GM19395 (cell line): ENCODE results near the gene DNAH7.
"Not testable (repeated sequence)": the region's sequence is repeated elsewhere in the genome, so short reads cannot be mapped to it uniquely, and the experiment has no call there.

Experiments used
- ATAC-seq: cut with Tn5 transposase; IDR thresholded peaks from one replicate; pipeline ENCODE4 v1.9.1; 2021; ENCODE audit warnings: mild to moderate bottlenecking, moderate library complexity; ENCODE audit not compliant: unreplicated experiment

DNAH7 gene

GRCh38 chr2:195733831-195734230 is 334.8 kb downstream of the DNAH7 start:
- ATAC-seq = no peak

- ATAC-seq = no peak
These were observed 336.1 kb downstream of the DNAH7 start for GRCh38 chr2:195732574-195732973.

DNA sequence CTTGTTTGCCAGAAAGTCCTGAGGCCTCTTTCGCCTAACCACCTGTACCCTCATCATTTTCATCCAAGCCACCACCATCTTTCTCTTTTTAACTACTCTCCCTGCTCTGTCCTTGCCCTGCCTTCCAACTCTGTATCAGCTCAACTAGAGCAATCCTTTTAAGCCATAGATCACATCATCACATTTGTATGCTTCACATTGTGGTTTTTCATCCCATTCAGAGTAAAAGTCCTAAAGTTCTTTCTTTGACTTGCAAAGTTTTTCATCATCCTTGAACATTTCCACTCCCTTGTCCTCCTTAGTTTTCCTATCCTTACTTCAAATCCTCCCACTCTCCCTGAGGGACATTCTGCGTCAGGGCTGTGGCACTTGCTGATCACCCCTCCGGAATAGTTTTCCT is 337.7 kb downstream of the DNAH7 start:
- ATAC-seq = no peak

DNA sequence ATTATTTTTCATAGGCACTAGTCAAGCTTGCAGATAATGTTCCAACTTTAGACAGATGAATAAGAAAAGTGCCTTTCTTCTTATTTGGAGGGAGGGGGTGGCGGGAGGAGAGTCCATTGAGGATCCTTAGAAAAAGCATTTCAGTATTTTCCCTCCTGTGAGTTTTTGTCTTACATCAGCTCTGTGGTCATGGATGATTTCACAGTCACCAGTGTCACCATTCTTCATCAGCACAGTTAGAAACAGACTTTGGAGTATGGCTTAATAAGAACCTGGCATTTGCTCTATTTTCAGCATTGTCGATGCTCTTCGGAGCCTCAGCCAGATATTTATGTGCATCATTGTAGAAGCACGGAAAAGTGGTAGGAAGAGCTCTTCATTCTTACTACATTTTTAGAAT is 341.5 kb downstream of the DNAH7 start:
- no peak for ATAC-seq

DNA sequence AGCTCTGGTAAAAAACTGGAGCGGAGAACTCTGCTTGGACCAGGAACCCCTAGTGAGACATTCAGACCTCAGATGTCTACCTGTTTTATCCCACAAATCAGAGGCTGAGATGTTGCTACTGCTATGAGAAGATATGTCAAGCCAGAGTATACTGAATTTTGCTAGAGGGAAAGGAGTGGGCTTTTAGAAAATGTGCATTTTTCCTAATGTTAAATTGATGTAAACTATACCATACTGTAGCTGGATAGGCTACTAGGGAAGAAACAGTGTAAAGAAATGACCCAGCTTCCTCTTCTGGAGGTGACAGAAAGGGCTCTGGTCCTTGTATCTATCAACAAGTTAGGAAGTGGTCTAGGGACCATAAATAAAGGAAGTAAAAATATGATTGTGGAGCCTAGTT is 346.6 kb downstream of the DNAH7 start:
- ATAC-seq = no peak

DNA sequence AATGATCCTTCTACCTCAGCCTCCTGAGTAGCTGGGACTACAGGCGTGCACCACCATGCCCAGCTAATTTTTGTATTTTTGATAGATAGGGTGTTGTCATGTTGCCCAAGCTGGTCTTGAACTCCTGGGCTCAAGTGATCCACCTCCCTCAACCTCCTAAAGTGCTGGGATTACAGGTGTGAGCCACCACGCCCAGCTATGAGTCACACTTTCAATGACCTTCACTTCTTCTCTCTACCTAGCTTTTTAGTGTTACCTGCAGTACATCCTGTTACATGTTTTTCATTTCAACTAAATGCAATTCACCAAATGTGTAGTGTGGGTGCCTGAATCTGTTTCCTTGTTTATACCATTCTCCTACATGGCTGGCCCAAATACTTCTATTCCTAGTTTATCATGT is 347.6 kb downstream of the DNAH7 start:
- no peak for ATAC-seq

GRCh38 chr2:195716466-195716865 is 352.2 kb downstream of the DNAH7 start:
- ATAC-seq = no peak

DNA sequence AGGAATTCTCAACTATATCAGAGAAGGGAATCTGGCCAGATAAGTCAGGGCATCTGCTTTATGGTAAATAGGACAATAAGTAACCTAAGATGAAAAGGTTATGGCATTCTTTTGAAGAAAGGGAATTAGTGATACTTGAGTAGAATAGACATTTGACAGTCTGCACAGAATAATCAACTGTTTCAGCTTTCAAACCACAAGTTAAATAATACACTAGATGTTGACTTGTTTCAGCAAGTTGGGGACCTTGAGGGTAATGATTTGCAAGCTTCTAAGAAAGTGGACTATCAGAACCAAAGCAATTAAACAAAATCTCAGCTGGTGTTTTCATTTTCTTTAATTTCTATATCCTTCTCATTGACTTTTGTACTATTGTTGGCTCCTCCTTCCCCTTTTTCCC is 357.2 kb downstream of the DNAH7 start:
- ATAC-seq = peak; percentile 66

- no peak for ATAC-seq
These were observed 358.5 kb downstream of the DNAH7 start for GRCh38 chr2:195709901-195710806.

DNA sequence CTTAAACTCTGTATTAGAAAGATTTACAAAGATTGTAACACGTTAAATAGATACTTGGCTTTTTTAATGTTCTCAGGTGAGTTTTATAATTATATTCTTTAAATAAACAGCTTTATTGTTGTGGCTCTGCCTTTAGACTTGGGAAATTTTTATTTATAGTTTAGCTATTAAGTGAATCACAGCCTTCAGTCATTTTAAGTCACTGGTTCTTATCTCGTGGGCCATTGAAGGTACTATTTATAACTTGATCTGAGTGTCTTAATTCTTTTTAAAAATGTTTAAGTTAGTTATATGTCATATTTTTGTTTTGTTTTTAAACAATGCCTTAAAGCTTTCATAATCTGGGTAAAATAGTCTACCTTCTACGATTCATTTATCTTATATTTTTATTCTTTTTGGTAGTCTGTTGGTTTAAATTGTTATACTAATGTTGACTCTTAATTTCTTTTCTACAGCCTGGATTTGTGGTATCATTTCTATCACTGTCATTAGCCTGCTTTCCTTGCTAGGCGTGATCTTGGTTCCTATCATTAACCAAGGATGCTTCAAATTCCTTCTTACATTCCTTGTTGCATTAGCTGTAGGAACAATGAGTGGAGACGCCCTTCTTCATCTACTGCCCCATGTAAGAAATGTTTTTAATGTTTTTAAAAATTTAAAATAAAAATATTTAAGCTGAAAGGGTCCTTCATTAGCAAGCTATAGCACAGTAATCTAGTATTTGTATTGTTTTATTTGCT is 362.3 kb downstream of the DNAH7 start:
- ATAC-seq = no peak

DNA sequence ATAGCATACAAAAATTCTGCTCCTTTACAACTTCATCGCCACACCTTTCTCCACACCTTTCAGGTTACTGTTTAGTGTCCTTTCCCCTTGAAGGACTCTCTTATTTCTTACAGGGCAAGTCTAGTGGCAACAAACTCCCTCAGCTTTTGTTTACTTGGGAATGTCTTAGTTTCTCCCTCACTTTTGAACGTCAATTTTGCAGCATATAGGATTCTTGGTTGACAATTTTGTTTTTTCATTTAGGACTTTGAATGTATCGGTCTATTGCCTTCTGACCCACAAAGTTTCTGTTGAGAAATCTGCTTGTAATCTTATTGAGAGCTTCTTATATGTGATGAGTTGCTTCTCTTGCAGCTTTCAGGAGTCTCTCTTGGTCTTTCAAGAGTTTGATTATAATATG is 368.2 kb downstream of the DNAH7 start:
- no peak for ATAC-seq

DNA sequence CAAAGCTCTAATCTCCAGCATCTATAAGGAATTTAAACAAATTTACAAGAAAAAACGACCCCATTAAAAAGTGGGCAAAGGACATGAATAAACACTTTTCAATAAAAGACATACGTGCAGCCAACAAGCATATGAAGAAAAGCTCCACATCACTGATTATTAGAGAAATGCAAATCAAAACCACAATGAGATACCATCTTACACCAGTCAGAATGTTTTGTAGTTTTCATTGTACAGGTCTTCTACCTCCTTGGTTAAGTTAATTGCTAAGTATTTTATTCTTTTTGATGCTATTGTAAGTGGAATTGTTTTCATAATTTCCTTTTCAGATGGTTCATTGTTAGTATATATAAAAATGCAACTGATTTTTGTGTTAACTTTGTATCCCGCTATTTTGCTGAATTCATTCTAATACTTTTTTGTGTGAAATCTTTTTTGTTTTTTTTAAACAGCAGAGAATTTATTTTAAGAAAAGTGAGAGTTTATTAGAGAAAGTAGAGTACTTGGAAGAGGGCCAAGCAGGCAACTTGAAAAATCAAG is 370.9 kb downstream of the DNAH7 start:
- ATAC-seq = no peak

GRCh38 chr2:195696012-195696411 is 372.6 kb downstream of the DNAH7 start:
- ATAC-seq = no peak

- no peak for ATAC-seq
These were observed 373.5 kb downstream of the DNAH7 start for GRCh38 chr2:195695002-195695631.

- ATAC-seq = no peak
These were observed 374.1 kb downstream of the DNAH7 start for GRCh38 chr2:195694553-195694952.

DNA sequence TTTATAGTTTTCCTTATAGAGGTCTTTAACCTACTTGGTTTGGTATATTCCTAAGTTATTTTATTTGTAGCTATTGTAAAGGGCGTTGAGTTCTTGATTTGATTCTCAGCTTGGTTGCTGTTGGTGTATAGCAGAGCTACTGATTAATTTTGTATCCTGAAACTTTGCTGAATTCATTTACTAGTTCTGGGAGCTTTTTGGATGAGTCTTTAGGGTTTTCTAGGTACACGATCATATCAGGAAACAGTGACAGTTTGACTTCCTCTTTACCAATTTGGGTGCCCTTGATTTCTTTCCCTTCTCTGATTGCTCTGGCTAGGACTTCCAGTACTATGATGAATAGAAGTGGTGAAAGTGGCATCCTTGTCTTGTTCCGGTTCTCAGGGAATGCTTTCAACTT is 376.1 kb downstream of the DNAH7 start:
- not testable (repeated sequence) for ATAC-seq
